NCI-H226 (cell line): Measurements from ENCODE around the gene GPRC5D.
A peak's percentile ranks its signal among the peaks of the same experiment; 100 is the strongest.

ENCODE experiments used
- DNase-seq: peaks from one replicate; pipeline ENCODE4 v3.0.0-alpha.2; 2015

The GPRC5D gene

GRCh38 chr12:12952036-12952435 lies at the start of gene GPRC5D:
GPRC5D (minus strand) TSS chr12:12952170; CDS start chr12:12950384, 1,786 bp downstream.
- DNase-seq = no peak

GRCh38 chr12:13001775-13002040 lies 49.7 kb upstream of the GPRC5D start:
- DNase-seq = no peak

- peak; percentile 33 for DNase-seq
Measured at GRCh38 chr12:13000925-13001774, 49.2 kb upstream of the GPRC5D start.

- no peak for DNase-seq
Measured at GRCh38 chr12:13000616-13000924, 48.6 kb upstream of the GPRC5D start.

GRCh38 chr12:12999959-13000615 lies 48.1 kb upstream of the GPRC5D start, which contains the start of gene HEBP1:
HEBP1 (minus strand) TSS chr12:13000265; CDS start chr12:13000114, 151 bp downstream.
- peak; percentile 65 for DNase-seq

GRCh38 chr12:12999271-12999958 lies 47.4 kb upstream of the GPRC5D start:
- no peak for DNase-seq

- no peak for DNase-seq
Measured at GRCh38 chr12:12998248-12998647, 46.3 kb upstream of the GPRC5D start.

GRCh38 chr12:12997734-12998133 lies 45.8 kb upstream of the GPRC5D start:
- no peak for DNase-seq

- no peak for DNase-seq
Measured at GRCh38 chr12:12997156-12997555, 45.2 kb upstream of the GPRC5D start.

GRCh38 chr12:12996209-12996608 lies 44.2 kb upstream of the GPRC5D start:
- DNase-seq = no peak

- DNase-seq = no peak
Measured at GRCh38 chr12:12995088-12995487, 43.1 kb upstream of the GPRC5D start.

- DNase-seq = no peak
Measured at GRCh38 chr12:12993367-12993766, 41.4 kb upstream of the GPRC5D start.

GRCh38 chr12:12992418-12993130 lies 40.6 kb upstream of the GPRC5D start:
- DNase-seq = peak; percentile 82

GRCh38 chr12:12990700-12991468 lies 38.9 kb upstream of the GPRC5D start:
- no peak for DNase-seq

- no peak for DNase-seq
Measured at GRCh38 chr12:12987421-12987820, 35.5 kb upstream of the GPRC5D start.

GRCh38 chr12:12986775-12987331 lies 34.9 kb upstream of the GPRC5D start:
- DNase-seq = no peak

GRCh38 chr12:12985817-12986408 lies 33.9 kb upstream of the GPRC5D start:
- DNase-seq = peak; percentile 14

- DNase-seq = no peak
Measured at GRCh38 chr12:12984149-12984548, 32.2 kb upstream of the GPRC5D start.

GRCh38 chr12:12983420-12984035 lies 31.6 kb upstream of the GPRC5D start:
- peak; percentile 26 for DNase-seq

GRCh38 chr12:12982331-12982730 lies 30.4 kb upstream of the GPRC5D start:
- DNase-seq = no peak

GRCh38 chr12:12979731-12980259 lies 27.8 kb upstream of the GPRC5D start:
- DNase-seq = peak; percentile 99
